Astrocyte (in vitro differentiated cells and primary cell): Measurements from ENCODE around the gene TMC5.

Source experiments
- EZH2 ChIP-seq: IDR thresholded peaks from 2 replicates; pipeline ENCODE4 v1.6.1; 2012; ENCODE audit warnings: mild to moderate bottlenecking, low read length, inconsistent platforms; ENCODE audit not compliant: insufficient read depth
- TF ChIP-seq, protein P1 (sequence below): IDR thresholded peaks from 2 replicates; pipeline ENCODE4 v1.5.1; 2011; ENCODE audit warnings: low read depth, mild to moderate bottlenecking, inconsistent platforms, low read length, moderate library complexity; ENCODE audit not compliant: insufficient read depth

DNA sequence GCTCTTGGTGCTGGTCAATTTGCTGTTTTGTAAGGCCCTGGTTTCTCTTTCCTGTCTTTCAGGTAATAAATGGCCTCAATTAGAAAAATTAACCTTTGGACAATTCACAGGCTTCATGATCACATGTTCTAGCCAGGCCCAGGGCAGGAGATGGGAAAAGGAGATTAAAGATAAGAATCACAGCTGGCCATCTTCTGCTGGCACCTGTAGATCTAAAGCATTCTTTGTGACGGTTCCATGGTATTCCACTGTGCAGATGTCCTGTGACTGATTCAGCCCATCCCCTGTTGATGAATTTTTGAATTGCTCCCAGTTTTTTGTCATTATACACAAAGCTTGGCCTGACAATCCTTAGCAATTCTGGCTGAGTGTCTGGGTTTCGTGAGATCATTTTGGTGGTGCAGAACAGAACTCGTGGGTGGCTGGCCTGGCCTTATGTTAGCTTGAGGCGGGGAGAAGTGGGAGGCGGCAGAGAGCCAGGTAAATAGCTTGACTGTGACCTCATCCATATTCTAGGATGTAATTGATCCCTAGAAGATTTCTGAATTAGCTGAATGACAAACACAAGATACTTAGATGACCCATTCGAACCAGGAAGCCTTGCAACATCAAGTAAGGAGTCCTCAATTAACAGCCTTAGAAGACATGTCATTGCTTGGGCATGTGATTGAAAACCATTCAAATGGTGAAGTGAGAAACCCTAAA is 14.1 kb downstream of the TMC5 start:
- TF ChIP-seq, protein P1, sequence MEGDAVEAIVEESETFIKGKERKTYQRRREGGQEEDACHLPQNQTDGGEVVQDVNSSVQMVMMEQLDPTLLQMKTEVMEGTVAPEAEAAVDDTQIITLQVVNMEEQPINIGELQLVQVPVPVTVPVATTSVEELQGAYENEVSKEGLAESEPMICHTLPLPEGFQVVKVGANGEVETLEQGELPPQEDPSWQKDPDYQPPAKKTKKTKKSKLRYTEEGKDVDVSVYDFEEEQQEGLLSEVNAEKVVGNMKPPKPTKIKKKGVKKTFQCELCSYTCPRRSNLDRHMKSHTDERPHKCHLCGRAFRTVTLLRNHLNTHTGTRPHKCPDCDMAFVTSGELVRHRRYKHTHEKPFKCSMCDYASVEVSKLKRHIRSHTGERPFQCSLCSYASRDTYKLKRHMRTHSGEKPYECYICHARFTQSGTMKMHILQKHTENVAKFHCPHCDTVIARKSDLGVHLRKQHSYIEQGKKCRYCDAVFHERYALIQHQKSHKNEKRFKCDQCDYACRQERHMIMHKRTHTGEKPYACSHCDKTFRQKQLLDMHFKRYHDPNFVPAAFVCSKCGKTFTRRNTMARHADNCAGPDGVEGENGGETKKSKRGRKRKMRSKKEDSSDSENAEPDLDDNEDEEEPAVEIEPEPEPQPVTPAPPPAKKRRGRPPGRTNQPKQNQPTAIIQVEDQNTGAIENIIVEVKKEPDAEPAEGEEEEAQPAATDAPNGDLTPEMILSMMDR = no peak
- TF ChIP-seq EZH2 = no peak
